K562 (cell line): ENCODE measurements around the gene CACNA1E. TPM values are rescaled to one million over a fixed set of nuclear protein-coding genes. Genes with fewer than 3 reads are reported as not detected.

Experiments
- GATAD2B ChIP-seq: fragments of 450-650 bp; IDR thresholded peaks from 2 replicates; pipeline ENCODE4 v1.6.1; 2017; ENCODE audit warnings: mild to moderate bottlenecking, borderline replicate concordance
- HDAC6 ChIP-seq: IDR thresholded peaks from 2 replicates; pipeline ENCODE4 v1.6.1; 2012; ENCODE audit warnings: low read depth, mild to moderate bottlenecking, control low read depth, inconsistent platforms, low read length, moderate library complexity
- JUND ChIP-seq, 2 experiments: IDR thresholded peaks; 2 replicates in 1 of 2; 3 replicates in 1 of 2; pipeline ENCODE4 v1.6.1; 2011; ENCODE audit warnings: borderline replicate concordance in 2 of 2, low read depth in 2 of 2, low read length in 2 of 2, improper control_type of control experiment in 1 of 2, missing biosample characterization in 1 of 2, missing genetic modification characterization in 1 of 2, missing genetic modification reagents in 1 of 2
- KDM1A ChIP-seq, 2 experiments: fragments of 450-650 bp; IDR thresholded peaks; 2 replicates each; pipeline ENCODE4 v1.6.1; 2016; ENCODE audit warnings: mild to moderate bottlenecking in 2 of 2
- MEIS2 ChIP-seq: fragments of 450-650 bp; IDR thresholded peaks from 2 replicates; pipeline ENCODE4 v1.6.1; 2014; ENCODE audit warnings: mild to moderate bottlenecking; ENCODE audit not compliant: partially characterized antibody
- MTA1 ChIP-seq: fragments of 450-650 bp; IDR thresholded peaks from 2 replicates; pipeline ENCODE4 v1.6.1; 2017; ENCODE audit warnings: borderline replicate concordance
- POLR2AphosphoS5 ChIP-seq: IDR thresholded peaks from 2 replicates; pipeline ENCODE4 v1.6.1; 2011; ENCODE audit warnings: mild to moderate bottlenecking, low read depth, low read length, moderate library complexity; ENCODE audit not compliant: control insufficient read depth, insufficient read depth
- POLR2H ChIP-seq: IDR thresholded peaks from 2 replicates; pipeline ENCODE4 v1.6.1; 2016; ENCODE audit warnings: missing genetic modification characterization, low read depth, mild to moderate bottlenecking, control low read depth, missing compliant biosample characterization, moderate library complexity
- SMARCA4 ChIP-seq: fragments of 450-650 bp; IDR thresholded peaks from 2 replicates; pipeline ENCODE4 v1.6.1; 2016
- SUPT5H ChIP-seq: fragments of 450-650 bp; IDR thresholded peaks from 2 replicates; pipeline ENCODE4 v1.6.1; 2016
- ZNF253 ChIP-seq: fragments of 250-450 bp; sonication (Bioruptor Pico); conservative IDR thresholded peaks from 2 replicates; pipeline ENCODE4 v1.6.1; 2021; ENCODE audit warnings: mild to moderate bottlenecking
- ZNF589 ChIP-seq: fragments of 200-800 bp; sonication (Bioruptor generic); IDR thresholded peaks from 2 replicates; pipeline ENCODE4 v1.6.1; 2016; ENCODE audit warnings: low read depth, missing genetic modification characterization, missing compliant biosample characterization
- ZNF77 ChIP-seq: fragments of 250-450 bp; sonication (Bioruptor Pico); IDR thresholded peaks from 2 replicates; pipeline ENCODE4 v1.5.0; 2020
- polyA plus RNA-seq, 8 experiments: library from polyadenylated mRNA; depleted of rRNA in 4 of 8; stranded (reverse) in 5 of 8; unstranded in 3 of 8; fragments of >200 nt; fragmentation: Nextera tagmentation in 2 of 8; fragmentation: Illumina TruSeq in 1 of 8; extraction: Ambion mirVana in 2 of 8; extraction: Trizol in 1 of 8; gene quantifications; 2 replicates each; pipeline versions ENCODE4 v1.2.1 to v1.2.3, GENCODE V29; 2011 to 2014; ENCODE audit warnings: inconsistent platforms in 1 of 8, missing spikeins in 1 of 8
- total RNA-seq, 7 experiments: library from RNA; depleted of rRNA in 6 of 7; stranded (reverse); fragments of >200 nt in 6 of 7; fragmentation: Illumina TruSeq in 2 of 7; extraction: Trizol in 2 of 7; gene quantifications; 2 replicates each; pipeline versions ENCODE4 v1.2.1 to v1.2.3, GENCODE V29; 2011 to 2021; ENCODE audit warnings: low replicate concordance in 1 of 7
- TF ChIP-seq, protein P1 (sequence below): fragments of 450-650 bp; IDR thresholded peaks from 2 replicates; pipeline ENCODE4 v1.7.0; 2016; ENCODE audit warnings: borderline replicate concordance
- TF ChIP-seq, protein P2 (sequence below): sonication (generic); formaldehyde crosslinking; IDR thresholded peaks from 2 replicates; pipeline ENCODE4 v1.8.1; 2023; ENCODE audit warnings: mild to moderate bottlenecking, missing genetic modification reagents
- TF ChIP-seq, protein P3 (sequence below): fragments of 450-650 bp; formaldehyde crosslinking; IDR thresholded peaks from 2 replicates; pipeline ENCODE4 v1.4.0; 2022; ENCODE audit warnings: mild to moderate bottlenecking, moderate library complexity
- TF ChIP-seq, protein P4 (sequence below), 3 experiments: IDR thresholded peaks in 2 of 3; conservative IDR thresholded peaks in 1 of 3; 2 replicates each; pipeline ENCODE4 v1.5.1; 2011 to 2012; ENCODE audit warnings: low read length in 3 of 3, mild to moderate bottlenecking in 3 of 3, control low read depth in 2 of 3, improper control_type of control experiment in 1 of 3, inconsistent platforms in 1 of 3, low read depth in 1 of 3, mixed read lengths in 1 of 3, moderate library complexity in 1 of 3; ENCODE audit not compliant: insufficient read depth in 2 of 3

CACNA1E gene
- total and polyA plus RNA-seq, 9 of the 15 experiments (the other 6 are each of a cell fraction or from before 2014, with no cell fraction given), result under 0.01 to 0.04 TPM; not detected in 7

DNA sequence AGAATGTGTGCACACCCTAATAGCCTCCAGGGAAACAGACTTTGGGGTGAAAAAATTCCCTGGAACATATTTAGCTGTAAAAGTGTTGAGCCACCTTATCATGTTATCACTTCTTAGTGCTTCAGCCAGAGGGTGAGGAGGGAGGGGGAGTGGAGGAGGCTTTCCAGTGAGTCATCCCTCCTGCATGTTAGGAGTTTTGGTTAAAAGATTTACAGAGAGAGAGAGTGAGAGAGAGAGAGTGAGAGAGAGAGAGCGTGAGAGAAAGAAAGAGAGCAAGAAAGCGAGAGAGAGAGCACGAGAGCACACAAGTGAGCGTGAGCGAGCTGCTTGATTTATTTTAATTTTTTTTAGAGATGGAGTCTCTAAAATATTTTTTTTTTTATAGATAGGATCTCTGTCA, 13.5 kb upstream of the CACNA1E start (continued):
- peak; percentile 32; the same call in 1 of the 2 replicates for TF ChIP-seq ZNF589 (CRISPR knock-in tag)
- peak; percentile 95 for TF ChIP-seq JUND (IDR thresholded peaks at IDR 0.05; ENCODE audit: borderline replicate concordance, low read depth, low read length)
- TF ChIP-seq JUND (tag; IDR thresholded peaks at IDR 0.05; ENCODE audit: borderline replicate concordance, low read depth, low read length), result peak; percentile 88; the same call in 2 of the 3 replicates
- TF ChIP-seq POLR2AphosphoS5, result no peak
- no peak for TF ChIP-seq SUPT5H
- no peak for TF ChIP-seq ZNF77 (CRISPR knock-in tag)
- peak; percentile 84 for TF ChIP-seq SMARCA4
- no peak for TF ChIP-seq ZNF253
- TF ChIP-seq, protein P1, sequence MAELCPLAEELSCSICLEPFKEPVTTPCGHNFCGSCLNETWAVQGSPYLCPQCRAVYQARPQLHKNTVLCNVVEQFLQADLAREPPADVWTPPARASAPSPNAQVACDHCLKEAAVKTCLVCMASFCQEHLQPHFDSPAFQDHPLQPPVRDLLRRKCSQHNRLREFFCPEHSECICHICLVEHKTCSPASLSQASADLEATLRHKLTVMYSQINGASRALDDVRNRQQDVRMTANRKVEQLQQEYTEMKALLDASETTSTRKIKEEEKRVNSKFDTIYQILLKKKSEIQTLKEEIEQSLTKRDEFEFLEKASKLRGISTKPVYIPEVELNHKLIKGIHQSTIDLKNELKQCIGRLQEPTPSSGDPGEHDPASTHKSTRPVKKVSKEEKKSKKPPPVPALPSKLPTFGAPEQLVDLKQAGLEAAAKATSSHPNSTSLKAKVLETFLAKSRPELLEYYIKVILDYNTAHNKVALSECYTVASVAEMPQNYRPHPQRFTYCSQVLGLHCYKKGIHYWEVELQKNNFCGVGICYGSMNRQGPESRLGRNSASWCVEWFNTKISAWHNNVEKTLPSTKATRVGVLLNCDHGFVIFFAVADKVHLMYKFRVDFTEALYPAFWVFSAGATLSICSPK, result no peak
- no peak for TF ChIP-seq MTA1
- peak; percentile 86 for TF ChIP-seq KDM1A (IDR thresholded peaks at IDR 0.05)
- TF ChIP-seq, protein P2, sequence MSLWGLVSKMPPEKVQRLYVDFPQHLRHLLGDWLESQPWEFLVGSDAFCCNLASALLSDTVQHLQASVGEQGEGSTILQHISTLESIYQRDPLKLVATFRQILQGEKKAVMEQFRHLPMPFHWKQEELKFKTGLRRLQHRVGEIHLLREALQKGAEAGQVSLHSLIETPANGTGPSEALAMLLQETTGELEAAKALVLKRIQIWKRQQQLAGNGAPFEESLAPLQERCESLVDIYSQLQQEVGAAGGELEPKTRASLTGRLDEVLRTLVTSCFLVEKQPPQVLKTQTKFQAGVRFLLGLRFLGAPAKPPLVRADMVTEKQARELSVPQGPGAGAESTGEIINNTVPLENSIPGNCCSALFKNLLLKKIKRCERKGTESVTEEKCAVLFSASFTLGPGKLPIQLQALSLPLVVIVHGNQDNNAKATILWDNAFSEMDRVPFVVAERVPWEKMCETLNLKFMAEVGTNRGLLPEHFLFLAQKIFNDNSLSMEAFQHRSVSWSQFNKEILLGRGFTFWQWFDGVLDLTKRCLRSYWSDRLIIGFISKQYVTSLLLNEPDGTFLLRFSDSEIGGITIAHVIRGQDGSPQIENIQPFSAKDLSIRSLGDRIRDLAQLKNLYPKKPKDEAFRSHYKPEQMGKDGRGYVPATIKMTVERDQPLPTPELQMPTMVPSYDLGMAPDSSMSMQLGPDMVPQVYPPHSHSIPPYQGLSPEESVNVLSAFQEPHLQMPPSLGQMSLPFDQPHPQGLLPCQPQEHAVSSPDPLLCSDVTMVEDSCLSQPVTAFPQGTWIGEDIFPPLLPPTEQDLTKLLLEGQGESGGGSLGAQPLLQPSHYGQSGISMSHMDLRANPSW, result no peak
- TF ChIP-seq MEIS2, result no peak
- no peak for TF ChIP-seq GATAD2B
- TF ChIP-seq HDAC6, result no peak
- no peak for TF ChIP-seq POLR2H (tag)
- TF ChIP-seq, protein P3, sequence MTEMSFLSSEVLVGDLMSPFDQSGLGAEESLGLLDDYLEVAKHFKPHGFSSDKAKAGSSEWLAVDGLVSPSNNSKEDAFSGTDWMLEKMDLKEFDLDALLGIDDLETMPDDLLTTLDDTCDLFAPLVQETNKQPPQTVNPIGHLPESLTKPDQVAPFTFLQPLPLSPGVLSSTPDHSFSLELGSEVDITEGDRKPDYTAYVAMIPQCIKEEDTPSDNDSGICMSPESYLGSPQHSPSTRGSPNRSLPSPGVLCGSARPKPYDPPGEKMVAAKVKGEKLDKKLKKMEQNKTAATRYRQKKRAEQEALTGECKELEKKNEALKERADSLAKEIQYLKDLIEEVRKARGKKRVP (CRISPR knock-in tag), result no peak
- TF ChIP-seq, protein P4, sequence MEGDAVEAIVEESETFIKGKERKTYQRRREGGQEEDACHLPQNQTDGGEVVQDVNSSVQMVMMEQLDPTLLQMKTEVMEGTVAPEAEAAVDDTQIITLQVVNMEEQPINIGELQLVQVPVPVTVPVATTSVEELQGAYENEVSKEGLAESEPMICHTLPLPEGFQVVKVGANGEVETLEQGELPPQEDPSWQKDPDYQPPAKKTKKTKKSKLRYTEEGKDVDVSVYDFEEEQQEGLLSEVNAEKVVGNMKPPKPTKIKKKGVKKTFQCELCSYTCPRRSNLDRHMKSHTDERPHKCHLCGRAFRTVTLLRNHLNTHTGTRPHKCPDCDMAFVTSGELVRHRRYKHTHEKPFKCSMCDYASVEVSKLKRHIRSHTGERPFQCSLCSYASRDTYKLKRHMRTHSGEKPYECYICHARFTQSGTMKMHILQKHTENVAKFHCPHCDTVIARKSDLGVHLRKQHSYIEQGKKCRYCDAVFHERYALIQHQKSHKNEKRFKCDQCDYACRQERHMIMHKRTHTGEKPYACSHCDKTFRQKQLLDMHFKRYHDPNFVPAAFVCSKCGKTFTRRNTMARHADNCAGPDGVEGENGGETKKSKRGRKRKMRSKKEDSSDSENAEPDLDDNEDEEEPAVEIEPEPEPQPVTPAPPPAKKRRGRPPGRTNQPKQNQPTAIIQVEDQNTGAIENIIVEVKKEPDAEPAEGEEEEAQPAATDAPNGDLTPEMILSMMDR (IDR thresholded peaks at IDR 0.05 in 2 of 3, conservative IDR thresholded peaks at IDR 0.05 in 1 of 3; ENCODE audit: insufficient read depth in 2 of 3, low read depth in 1 of 3, low read length in 3 of 3), result no peak
